DOHH2 (cell line): ENCODE results near the gene SLC16A1.

ENCODE experiments used
- H3F3A ChIP-seq: fragments of 200-600 bp; sonication (generic), shearing (Covaris generic); 2 replicates; pipeline ENCODE4 v1.6.0; 2016; ENCODE audit warnings: antibody characterized with exemption, mild to moderate bottlenecking; ENCODE audit not compliant: control insufficient read depth, insufficient read depth
- H3K27ac ChIP-seq: fragments of 200-600 bp; sonication (generic); 2 replicates; pipeline ENCODE4 v1.5.1; 2014; ENCODE audit warnings: low read depth, mild to moderate bottlenecking, low read length, moderate library complexity
- H3K27me3 ChIP-seq: fragments of 200-600 bp; sonication (generic); 2 replicates; pipeline ENCODE4 v1.6.1; 2014; ENCODE audit warnings: mild to moderate bottlenecking, low read length, mixed read lengths; ENCODE audit not compliant: control insufficient read depth
- H3K36me3 ChIP-seq: fragments of 200-600 bp; sonication (generic); 2 replicates; pipeline ENCODE4 v1.6.1; 2014; ENCODE audit warnings: mild to moderate bottlenecking, low read length, moderate library complexity, mixed read lengths; ENCODE audit not compliant: control insufficient read depth
- H3K4me1 ChIP-seq: fragments of 200-600 bp; sonication (generic); 2 replicates; pipeline ENCODE4 v1.6.1; 2014; ENCODE audit warnings: mild to moderate bottlenecking, low read length, mixed read lengths; ENCODE audit not compliant: control insufficient read depth
- H3K4me2 ChIP-seq: fragments of 200-600 bp; sonication (generic); 2 replicates; pipeline ENCODE4 v1.6.0; 2014; ENCODE audit warnings: mild to moderate bottlenecking, low read length, moderate library complexity
- H3K4me3 ChIP-seq: fragments of 200-600 bp; sonication (generic); 2 replicates; pipeline ENCODE4 v1.5.1; 2014; ENCODE audit warnings: mild to moderate bottlenecking, low read length, mixed read lengths
- H3K79me2 ChIP-seq: fragments of 200-600 bp; sonication (generic); 2 replicates; pipeline ENCODE4 v1.6.1; 2014; ENCODE audit warnings: mild to moderate bottlenecking, low read length, mixed read lengths; ENCODE audit not compliant: control insufficient read depth
- H3K9me2 ChIP-seq: fragments of 200-600 bp; sonication (generic); replicated peaks from 2 replicates; pipeline ENCODE4 v1.6.1; 2014; ENCODE audit warnings: mild to moderate bottlenecking, low read length, mixed read lengths; ENCODE audit not compliant: control insufficient read depth
- H3K9me3 ChIP-seq: fragments of 200-600 bp; sonication (generic); 2 replicates; pipeline ENCODE4 v1.6.1; 2014; ENCODE audit warnings: antibody characterized with exemption, low read length, mixed read lengths; ENCODE audit not compliant: control insufficient read depth, insufficient read depth
- H4K20me1 ChIP-seq: fragments of 200-600 bp; sonication (generic); 2 replicates; pipeline ENCODE4 v1.6.0; 2014; ENCODE audit warnings: low read depth, mild to moderate bottlenecking, antibody characterized with exemption, low read length, moderate library complexity; ENCODE audit not compliant: control insufficient read depth, insufficient read depth
- CTCF ChIP-seq: fragments of 200-600 bp; sonication (generic); IDR thresholded peaks from one replicate; pipeline ENCODE4 v1.5.1; 2014; ENCODE audit warnings: antibody characterized with exemption, mild to moderate bottlenecking, low read depth, low read length; ENCODE audit not compliant: poor library complexity, severe bottlenecking
- EZH2phosphoT487 ChIP-seq: fragments of 200-600 bp; sonication (generic); IDR thresholded peaks from 2 replicates; pipeline ENCODE4 v1.6.1; 2017; ENCODE audit warnings: borderline replicate concordance, mild to moderate bottlenecking, antibody characterized with exemption, low read length, moderate library complexity, mixed read lengths

The SLC16A1 gene

GRCh38 chr1:112869895-112870294 is 86.1 kb downstream of the SLC16A1 start:
- no peaks in the 10 kb centered on the region for H3K9me2 ChIP-seq
- no peaks in the 10 kb centered on the region for H3K4me1 ChIP-seq
- no peaks in the 10 kb centered on the region for H4K20me1 ChIP-seq
- no peak overlapping the region for H3K4me2 ChIP-seq
- H3K79me2 ChIP-seq = no peaks in the 10 kb centered on the region
- H3K27ac ChIP-seq = no peak overlapping the region
- no peaks in the 10 kb centered on the region for H3K27me3 ChIP-seq
- no peaks in the 10 kb centered on the region for H3K36me3 ChIP-seq
- no peaks in the 10 kb centered on the region for H3K9me3 ChIP-seq
- no peaks in the 10 kb centered on the region for H3F3A ChIP-seq
- TF ChIP-seq CTCF (no peak), EZH2phosphoT487 (no peak)
- no peak overlapping the region for H3K4me3 ChIP-seq

- no peaks in the 10 kb centered on the region for H4K20me1 ChIP-seq
- no peaks in the 10 kb centered on the region for H3K9me3 ChIP-seq
- no peaks in the 10 kb centered on the region for H3K79me2 ChIP-seq
- TF ChIP-seq EZH2phosphoT487 (no peak), CTCF (no peak)
- no peaks in the 10 kb centered on the region for H3F3A ChIP-seq
- no peak overlapping the region for H3K4me2 ChIP-seq
- H3K9me2 ChIP-seq = no peaks in the 10 kb centered on the region
- no peaks in the 10 kb centered on the region for H3K4me1 ChIP-seq
- H3K36me3 ChIP-seq = no peaks in the 10 kb centered on the region
- H3K4me3 ChIP-seq = no peak overlapping the region
- H3K27me3 ChIP-seq = no peaks in the 10 kb centered on the region
- no peak overlapping the region for H3K27ac ChIP-seq
Measured at GRCh38 chr1:112868191-112868590, 87.8 kb downstream of the SLC16A1 start.

GRCh38 chr1:112866981-112867380 is 89.0 kb downstream of the SLC16A1 start:
- H3F3A ChIP-seq = no peaks in the 10 kb centered on the region
- no peak overlapping the region for H3K4me2 ChIP-seq
- no peaks in the 10 kb centered on the region for H3K9me2 ChIP-seq
- H4K20me1 ChIP-seq = no peaks in the 10 kb centered on the region
- no peaks in the 10 kb centered on the region for H3K27me3 ChIP-seq
- no peaks in the 10 kb centered on the region for H3K79me2 ChIP-seq
- H3K4me3 ChIP-seq = no peak overlapping the region
- no peaks in the 10 kb centered on the region for H3K36me3 ChIP-seq
- no peaks in the 10 kb centered on the region for H3K9me3 ChIP-seq
- no peaks in the 10 kb centered on the region for H3K4me1 ChIP-seq
- H3K27ac ChIP-seq = no peak overlapping the region
- TF ChIP-seq EZH2phosphoT487 (no peak), CTCF (no peak)

GRCh38 chr1:112866151-112866550 is 89.8 kb downstream of the SLC16A1 start:
- no peak overlapping the region for H3K4me2 ChIP-seq
- no peaks in the 10 kb centered on the region for H3K4me1 ChIP-seq
- TF ChIP-seq EZH2phosphoT487 = no peak
- no peak for TF ChIP-seq CTCF
- H3K79me2 ChIP-seq = no peaks in the 10 kb centered on the region
- no peaks in the 10 kb centered on the region for H3K9me2 ChIP-seq
- H3K36me3 ChIP-seq = no peaks in the 10 kb centered on the region
- H3F3A ChIP-seq = no peaks in the 10 kb centered on the region
- no peaks in the 10 kb centered on the region for H3K27me3 ChIP-seq
- no peak overlapping the region for H3K27ac ChIP-seq
- no peaks in the 10 kb centered on the region for H4K20me1 ChIP-seq
- no peaks in the 10 kb centered on the region for H3K9me3 ChIP-seq
- H3K4me3 ChIP-seq = no peak overlapping the region
